HepG2 (cell line): Measurements from ENCODE around the gene HDLBP. TPM values are rescaled to one million over a fixed set of nuclear protein-coding genes. Genes with fewer than 3 reads are reported as not detected.
A peak's percentile ranks its signal among the peaks of the same experiment; 100 is the strongest.

Experiments
- ATAC-seq: fragments of 200-7000 bp; cut with Tn5 transposase; 3 replicates; pipeline ENCODE4 v1.9.1; 2020; ENCODE audit warnings: mild to moderate bottlenecking, moderate library complexity
- BruUV-seq: library from RNA; stranded (reverse); fragments of 400-500 nt; replicated peaks from 2 replicates; lab custom pipeline; 2021; lab: Mats Ljungman, UMichigan
- CTCF ChIA-PET: fragments of 300-600 bp; formaldehyde crosslinking; extraction: SDS; loops from one replicate; lab custom pipeline; 2021; ENCODE audit warnings: low total read pairs, inconsistent platforms, low intra/inter-chr PET ratio; lab: Yijun Ruan, JAX
- POLR2A ChIA-PET: fragments of 350-600 bp; sonication (Branson Sonifier 250); formaldehyde crosslinking; loops from one replicate; lab custom pipeline; 2020; ENCODE audit warnings: antibody characterized with exemption, inconsistent platforms; lab: Yijun Ruan, JAX
- DNase-seq: peaks from one replicate; pipeline ENCODE4 v3.0.0-alpha.2; 2015; ENCODE audit warnings: low spot score
- FAIRE-seq: peaks from 3 replicates; lab custom pipeline; 2011; peaks lifted over from hg19 to GRCh38; lab: Jason Lieb, UNC
- H2AFZ ChIP-seq: one replicate; pipeline ENCODE4 v1.6.1; 2011; ENCODE audit warnings: low read length, inconsistent platforms
- H3K27ac ChIP-seq: fragments of 300-600 bp; 3 replicates; pipeline ENCODE4 v1.8.0; 2011; ENCODE audit warnings: mixed run types, mild to moderate bottlenecking, mixed read lengths, low read length, inconsistent platforms; ENCODE audit not compliant: insufficient read depth; ENCODE audit errors: extremely low read length
- H3K27me3 ChIP-seq, 2 experiments: fragments of 200-600 bp in 1 of 2; 2 replicates in 1 of 2; 3 replicates in 1 of 2; pipeline versions ENCODE4 v1.6.0 to v1.8.0; 2011; ENCODE audit warnings: low read length in 2 of 2, mild to moderate bottlenecking in 2 of 2, moderate library complexity in 2 of 2, inconsistent platforms in 1 of 2; ENCODE audit not compliant: insufficient read depth in 2 of 2, control insufficient read depth in 1 of 2
- H3K36me3 ChIP-seq, 2 experiments: fragments of 200-600 bp in 1 of 2; replicated peaks in 1 of 2; 2 replicates in 1 of 2; 3 replicates in 1 of 2; pipeline versions ENCODE4 v1.5.1 to v1.8.0; 2011; ENCODE audit warnings: low read length in 2 of 2, inconsistent platforms in 1 of 2; ENCODE audit not compliant: insufficient read depth in 2 of 2, control insufficient read depth in 1 of 2
- H3K4me1 ChIP-seq: 2 replicates; pipeline ENCODE4 v1.5.1; 2012; ENCODE audit warnings: low read length, inconsistent platforms; ENCODE audit not compliant: insufficient read depth
- H3K4me2 ChIP-seq: 2 replicates; pipeline ENCODE4 v1.6.0; 2011; ENCODE audit warnings: low read depth, low read length, inconsistent platforms
- H3K4me3 ChIP-seq, 3 experiments: fragments of 200-600 bp in 1 of 3; sonication (generic), shearing (Covaris generic) in 1 of 3; replicated peaks in 1 of 3; 2 replicates each; pipeline ENCODE4 v1.5.1; 2011 to 2016; ENCODE audit warnings: low read length in 3 of 3, inconsistent platforms in 2 of 3, low read depth in 2 of 3, mild to moderate bottlenecking in 2 of 3, control low read depth in 1 of 3, mixed read lengths in 1 of 3; ENCODE audit not compliant: insufficient read depth in 1 of 3
- H3K79me2 ChIP-seq: one replicate; pipeline ENCODE4 v1.6.1; 2011; ENCODE audit warnings: low read length, inconsistent platforms; ENCODE audit not compliant: insufficient read depth
- H3K9ac ChIP-seq: 2 replicates; pipeline ENCODE4 v1.6.0; 2011; ENCODE audit warnings: mild to moderate bottlenecking, low read depth, low read length, inconsistent platforms; ENCODE audit not compliant: insufficient read depth
- H3K9me3 ChIP-seq: 2 replicates; pipeline ENCODE4 v1.5.1; 2012; ENCODE audit warnings: mild to moderate bottlenecking, low read length
- H4K20me1 ChIP-seq: 2 replicates; pipeline ENCODE4 v1.6.0; 2011; ENCODE audit warnings: inconsistent platforms, mild to moderate bottlenecking, low read length, moderate library complexity; ENCODE audit not compliant: insufficient read depth
- CREM ChIP-seq, 2 experiments: sonication (generic) in 1 of 2; formaldehyde crosslinking in 1 of 2; IDR thresholded peaks; 2 replicates each; pipeline versions ENCODE4 v1.4.0 to v1.6.1; 2016 to 2020; ENCODE audit warnings: antibody characterized with exemption in 1 of 2, mild to moderate bottlenecking in 1 of 2, missing genetic modification reagents in 1 of 2
- PHF20 ChIP-seq: sonication (generic); formaldehyde crosslinking; IDR thresholded peaks from 2 replicates; pipeline ENCODE4 v1.5.0; 2020; ENCODE audit warnings: mild to moderate bottlenecking, missing genetic modification reagents
- RBM22 ChIP-seq: fragments of 200-400 bp; formaldehyde crosslinking; optimal IDR thresholded peaks from 2 replicates; pipeline ENCODE3; 2017; ENCODE audit warnings: mild to moderate bottlenecking, low read length, moderate library complexity
- ZBTB7A ChIP-seq: sonication (generic); formaldehyde crosslinking; IDR thresholded peaks from 2 replicates; pipeline ENCODE4 v1.8.0; 2022; ENCODE audit warnings: mild to moderate bottlenecking, missing genetic modification reagents
- ZFAT ChIP-seq: sonication (generic); formaldehyde crosslinking; conservative IDR thresholded peaks from 2 replicates; pipeline ENCODE4 v1.8.1; 2023; ENCODE audit warnings: missing genetic modification reagents, inconsistent platforms
- WGBS: methylation state at CpG from one replicate; pipeline ENCODE4 v1.1.6; 2017; ENCODE audit warnings: low lambda C conversion rate; 5-methylcytosine and 5-hydroxymethylcytosine counted together
- in situ Hi-C: cut with HindIII; loops from 2 replicates; pipeline ENCODE4 v1.10.0; 2017; ENCODE audit warnings: low pct_unique_long_range_greater_than_20kb; ENCODE audit not compliant: extremely low pct_ligation_motif_present
- intact Hi-C: fragments of 100-400 bp; cut with micrococcal nuclease; formaldehyde crosslinking; loops from one replicate; pipeline ENCODE4 v1.10.0; 2022; ENCODE audit not compliant: unreplicated experiment
- polyA plus RNA-seq, 8 experiments: library from polyadenylated mRNA; depleted of rRNA in 3 of 8; stranded (reverse) in 7 of 8; unstranded in 1 of 8; fragments of >200 nt; fragmentation: Illumina TruSeq in 4 of 8; extraction: Trizol in 4 of 8; gene quantifications; 2 replicates each; pipeline versions ENCODE4 v1.2.1 to v1.2.3, GENCODE V29; 2011 to 2016; ENCODE audit warnings: low read depth in 4 of 8, missing spikeins in 1 of 8, mixed read lengths in 1 of 8; ENCODE audit not compliant: insufficient read depth in 1 of 8
- total RNA-seq, 5 experiments: library from RNA; depleted of rRNA; stranded (reverse); fragments of >200 nt; fragmentation: Illumina TruSeq; extraction: Trizol; gene quantifications; 2 replicates each; pipeline ENCODE4 v1.2.3, GENCODE V29; 2016; ENCODE audit warnings: low read depth in 1 of 5
- TF ChIP-seq, protein P1 (sequence below): sonication (generic); formaldehyde crosslinking; IDR thresholded peaks from 2 replicates; pipeline ENCODE4 v1.9.0; 2022; ENCODE audit warnings: low read depth, missing genetic modification reagents
- TF ChIP-seq, protein P2 (sequence below): sonication (generic); formaldehyde crosslinking; IDR thresholded peaks from 2 replicates; pipeline ENCODE4 v1.8.1; 2022; ENCODE audit warnings: mild to moderate bottlenecking, missing genetic modification reagents

The HDLBP gene
- total and polyA plus RNA-seq, 2 of the 13 experiments (the other 11 are each of a cell fraction or from before 2014, with no cell fraction given) = 464 to 707 TPM

DNA sequence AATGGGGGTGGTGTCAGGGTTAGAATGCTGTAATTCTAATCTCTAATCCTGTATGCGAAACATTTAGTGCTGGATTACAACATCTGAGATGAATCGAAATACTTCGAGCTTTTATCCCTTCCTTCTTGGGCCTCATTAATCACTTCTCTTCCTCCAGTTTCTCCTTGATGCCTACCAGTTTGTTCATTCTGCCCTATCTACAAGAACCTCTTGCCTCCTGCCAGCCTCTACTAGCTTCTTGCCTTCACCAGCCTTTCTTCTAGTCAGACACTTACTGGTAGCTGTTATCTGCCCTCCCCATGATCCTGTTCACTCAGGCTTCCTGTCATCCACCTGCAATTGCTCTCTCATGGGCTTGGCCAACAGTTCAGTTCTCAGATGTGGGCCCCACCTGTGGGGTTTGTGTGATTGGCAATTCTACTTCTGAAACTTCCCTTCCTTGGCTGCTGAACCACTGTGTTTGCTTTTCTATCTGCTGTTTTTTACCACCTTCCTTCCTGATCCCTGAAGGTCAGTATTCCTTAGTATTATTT lies 25.2 kb upstream of the HDLBP start:
- intact Hi-C loops = no loop called here
- ChIA-PET CTCF (interaction anchor here (0.6 kb wide), 1 partner anchor 291 kb away, joined by 3 read pairs; no protein-coding TSS in a partner anchor), POLR2A (no interaction called here)
- in situ Hi-C loops = no loop called here
- ATAC-seq = no peak
- no TSS peak for BruUV-seq
- Histone ChIP-seq H2AFZ (no peak overlapping the region), H3K27ac (no peak overlapping the region), H3K36me3 (peaks cover 44 to 88% of the 10 kb centered on the region in 2 experiments), H3K4me2 (no peak overlapping the region), H3K4me1 (no peaks in the 10 kb centered on the region), H3K9ac (no peak overlapping the region), H3K79me2 (peaks cover 5% of the 10 kb centered on the region), H3K27me3 (no peaks in the 10 kb centered on the region), H4K20me1 (peaks cover 10% of the 10 kb centered on the region), H3K4me3 (no peak overlapping the region), H3K9me3 (no peaks in the 10 kb centered on the region)
- no peak for DNase-seq
- FAIRE-seq = no peak
- TF ChIP-seq RBM22 (peak; percentile 26), CREM (IDR thresholded peaks at IDR 0.05) (no peak), CREM (CRISPR knock-in tag; IDR thresholded peaks at IDR 0.05) (no peak), PHF20 (CRISPR knock-in tag) (no peak), ZBTB7A (CRISPR knock-in tag) (no peak)
- WGBS = 98% methylated on average over 3 of the region's 3 CpGs

DNA sequence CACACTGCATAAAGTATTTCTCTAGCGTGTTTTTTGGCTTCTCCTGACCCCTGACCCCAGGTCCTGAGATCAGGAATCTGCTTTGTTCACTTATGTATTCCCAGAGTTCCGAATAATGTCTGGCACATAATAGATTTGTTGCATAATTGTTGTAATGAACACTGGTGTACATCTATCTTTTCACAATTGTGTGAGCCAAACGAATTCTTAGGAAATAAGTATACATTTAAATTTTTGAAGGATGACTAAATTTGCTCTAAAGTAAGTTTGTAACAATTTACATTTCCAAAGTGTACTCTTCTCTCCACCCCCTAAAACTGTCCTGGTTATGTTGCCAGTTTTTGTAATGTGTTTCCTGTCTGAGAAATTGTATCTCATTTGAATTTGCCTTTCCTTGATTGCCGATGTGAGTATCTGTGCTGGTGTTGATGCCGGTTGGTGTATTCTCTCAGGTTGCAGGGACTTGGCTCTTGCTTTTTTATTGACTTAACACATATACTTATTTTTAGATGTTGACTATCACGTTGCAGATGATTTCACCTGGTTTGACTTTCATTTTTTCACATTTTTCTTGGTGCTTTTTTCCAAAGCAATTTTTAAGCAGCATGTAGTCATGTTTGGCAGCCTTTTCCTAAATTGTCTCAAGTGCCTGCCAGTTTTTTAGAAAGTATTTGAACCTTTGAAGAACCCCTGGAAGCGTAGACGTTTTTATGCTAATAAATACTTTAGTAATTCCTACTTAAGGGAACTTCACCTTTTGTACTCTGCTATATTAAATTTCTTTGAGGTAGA lies 24.6 kb upstream of the HDLBP start:
- H3K9ac ChIP-seq = no peak overlapping the region
- no peaks in the 10 kb centered on the region for H3K9me3 ChIP-seq
- DNase-seq (no peak), ATAC-seq (no peak), FAIRE-seq (no peak)
- intact Hi-C loops (no loop called here), in situ Hi-C loops (no loop called here)
- no peak overlapping the region for H3K4me2 ChIP-seq
- ChIA-PET POLR2A (no interaction called here), CTCF (no interaction called here)
- H2AFZ ChIP-seq = no peak overlapping the region
- H3K36me3 ChIP-seq = peaks cover 41 to 88% of the 10 kb centered on the region in 2 experiments
- no peaks in the 10 kb centered on the region for H3K4me1 ChIP-seq
- no peaks in the 10 kb centered on the region for H3K27me3 ChIP-seq
- 91% methylated on average over 8 of the region's 8 CpGs for WGBS
- peaks cover 11% of the 10 kb centered on the region for H3K79me2 ChIP-seq
- H3K27ac ChIP-seq = no peak overlapping the region
- BruUV-seq = no TSS peak
- peaks cover 10% of the 10 kb centered on the region for H4K20me1 ChIP-seq
- H3K4me3 ChIP-seq = no peak overlapping the region
- TF ChIP-seq, protein P1, sequence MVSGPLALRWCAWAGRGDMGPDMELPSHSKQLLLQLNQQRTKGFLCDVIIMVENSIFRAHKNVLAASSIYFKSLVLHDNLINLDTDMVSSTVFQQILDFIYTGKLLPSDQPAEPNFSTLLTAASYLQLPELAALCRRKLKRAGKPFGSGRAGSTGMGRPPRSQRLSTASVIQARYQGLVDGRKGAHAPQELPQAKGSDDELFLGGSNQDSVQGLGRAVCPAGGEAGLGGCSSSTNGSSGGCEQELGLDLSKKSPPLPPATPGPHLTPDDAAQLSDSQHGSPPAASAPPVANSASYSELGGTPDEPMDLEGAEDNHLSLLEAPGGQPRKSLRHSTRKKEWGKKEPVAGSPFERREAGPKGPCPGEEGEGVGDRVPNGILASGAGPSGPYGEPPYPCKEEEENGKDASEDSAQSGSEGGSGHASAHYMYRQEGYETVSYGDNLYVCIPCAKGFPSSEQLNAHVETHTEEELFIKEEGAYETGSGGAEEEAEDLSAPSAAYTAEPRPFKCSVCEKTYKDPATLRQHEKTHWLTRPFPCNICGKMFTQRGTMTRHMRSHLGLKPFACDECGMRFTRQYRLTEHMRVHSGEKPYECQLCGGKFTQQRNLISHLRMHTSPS (CRISPR knock-in tag) = no peak
- TF ChIP-seq, protein P2, sequence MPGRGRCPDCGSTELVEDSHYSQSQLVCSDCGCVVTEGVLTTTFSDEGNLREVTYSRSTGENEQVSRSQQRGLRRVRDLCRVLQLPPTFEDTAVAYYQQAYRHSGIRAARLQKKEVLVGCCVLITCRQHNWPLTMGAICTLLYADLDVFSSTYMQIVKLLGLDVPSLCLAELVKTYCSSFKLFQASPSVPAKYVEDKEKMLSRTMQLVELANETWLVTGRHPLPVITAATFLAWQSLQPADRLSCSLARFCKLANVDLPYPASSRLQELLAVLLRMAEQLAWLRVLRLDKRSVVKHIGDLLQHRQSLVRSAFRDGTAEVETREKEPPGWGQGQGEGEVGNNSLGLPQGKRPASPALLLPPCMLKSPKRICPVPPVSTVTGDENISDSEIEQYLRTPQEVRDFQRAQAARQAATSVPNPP (CRISPR knock-in tag) = no peak
- TF ChIP-seq ZFAT (CRISPR knock-in tag) = no peak
